NCI-H345 (cell line): Measurements from ENCODE around the gene CCDC116.
"Not testable (repeated sequence)": the region's sequence is repeated elsewhere in the genome, so short reads cannot be mapped to it uniquely, and the experiment has no call there.

Experiments used
- DNase-seq: peaks from one replicate; lab custom pipeline; 2025; lab: John Stamatoyannopoulos, UW

The CCDC116 gene

DNA sequence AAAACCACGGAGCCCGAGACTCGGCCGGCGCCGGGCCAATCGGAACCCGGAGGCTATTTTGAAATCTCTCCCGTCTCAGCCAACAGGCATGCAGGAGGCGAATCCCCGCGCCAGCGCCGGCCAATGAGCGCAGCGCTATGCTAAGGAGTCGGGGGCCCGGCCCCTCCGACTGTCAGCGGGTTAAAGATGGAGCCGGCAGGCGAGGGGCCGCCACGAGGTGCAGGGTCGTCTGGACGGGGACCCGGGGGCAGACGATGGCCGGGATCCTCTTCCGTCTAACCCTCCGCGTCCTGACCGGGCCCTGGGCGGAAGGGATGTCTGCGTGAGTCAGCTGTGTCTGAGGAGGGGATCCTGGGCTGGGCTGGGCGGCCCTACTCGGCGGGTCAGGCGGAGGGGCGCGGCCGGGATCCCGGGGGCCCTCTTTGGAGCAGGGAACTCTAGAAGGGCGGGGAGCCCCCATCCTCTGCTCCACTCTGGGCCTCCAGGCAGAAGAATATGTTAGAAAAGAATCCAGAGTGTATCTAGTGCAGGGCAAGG, 19.5 kb downstream of the CCDC116 start:
- DNase-seq = peak; percentile 90

DNA sequence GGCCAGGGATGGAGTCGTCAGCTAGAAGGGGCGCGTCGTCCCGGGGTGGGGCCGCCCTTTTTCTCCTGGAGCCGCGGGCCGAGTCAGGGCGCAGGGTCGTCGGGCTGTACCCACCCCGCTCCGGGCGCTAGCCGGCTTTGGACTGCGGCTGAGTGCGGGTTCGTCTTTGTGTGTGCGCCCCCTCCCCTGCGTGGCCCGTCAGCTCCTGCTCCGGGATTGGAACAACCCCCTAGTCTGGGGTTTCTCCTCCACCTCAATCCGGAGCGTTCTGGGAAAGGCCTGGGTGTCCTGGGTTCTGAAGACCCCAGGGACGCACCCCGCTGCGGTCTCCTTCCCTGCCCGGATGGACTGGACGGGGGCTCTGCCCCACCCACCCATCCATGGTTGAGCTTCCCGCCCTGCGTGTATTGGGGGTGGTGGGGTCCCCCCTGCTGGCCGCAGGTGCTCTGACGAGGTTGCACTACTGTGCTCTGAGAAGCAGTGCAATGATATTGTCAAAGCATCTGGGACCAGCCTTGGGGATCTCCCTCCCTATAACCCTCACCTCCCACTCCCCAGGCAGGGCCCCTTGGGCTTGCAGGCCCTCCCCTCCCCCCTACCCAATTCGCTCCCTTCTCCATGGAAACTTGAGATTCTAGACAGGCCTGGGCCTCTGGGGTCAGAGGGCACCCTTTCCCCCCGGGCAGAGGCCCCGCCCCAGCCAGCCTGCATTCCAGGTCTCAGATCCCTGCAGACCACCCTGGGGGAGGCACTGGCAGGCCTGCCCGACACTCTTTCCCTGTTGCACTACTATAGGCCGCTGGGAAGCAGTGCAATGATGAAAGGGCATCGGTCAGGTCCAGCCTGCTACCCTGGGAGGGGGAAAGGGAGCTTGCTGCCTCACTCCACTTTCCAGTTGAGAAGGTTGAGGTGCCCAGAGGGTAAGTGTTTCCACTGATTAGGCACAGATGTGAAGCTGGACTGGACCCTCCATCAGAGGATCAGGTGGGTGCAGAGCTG, 20.3 kb downstream of the CCDC116 start:
- no peak for DNase-seq

DNA sequence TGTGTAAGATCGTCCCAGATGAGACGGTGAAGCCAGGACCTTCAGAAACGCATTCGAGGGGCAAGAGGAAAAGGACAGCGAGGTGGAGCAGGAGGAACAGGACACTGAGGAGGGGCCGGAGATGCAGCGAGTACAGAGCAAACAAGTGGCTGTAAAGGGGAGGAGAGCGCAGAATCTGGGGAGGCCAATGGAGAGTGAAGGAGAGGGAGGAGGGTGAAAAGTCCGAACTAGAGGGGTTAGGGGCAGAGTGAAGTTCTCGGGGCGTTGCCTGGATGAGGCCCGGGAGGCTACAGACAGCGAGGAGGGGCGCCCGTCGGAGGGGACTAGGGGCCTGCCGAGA, 24.4 kb downstream of the CCDC116 start:
- DNase-seq = no peak

DNA sequence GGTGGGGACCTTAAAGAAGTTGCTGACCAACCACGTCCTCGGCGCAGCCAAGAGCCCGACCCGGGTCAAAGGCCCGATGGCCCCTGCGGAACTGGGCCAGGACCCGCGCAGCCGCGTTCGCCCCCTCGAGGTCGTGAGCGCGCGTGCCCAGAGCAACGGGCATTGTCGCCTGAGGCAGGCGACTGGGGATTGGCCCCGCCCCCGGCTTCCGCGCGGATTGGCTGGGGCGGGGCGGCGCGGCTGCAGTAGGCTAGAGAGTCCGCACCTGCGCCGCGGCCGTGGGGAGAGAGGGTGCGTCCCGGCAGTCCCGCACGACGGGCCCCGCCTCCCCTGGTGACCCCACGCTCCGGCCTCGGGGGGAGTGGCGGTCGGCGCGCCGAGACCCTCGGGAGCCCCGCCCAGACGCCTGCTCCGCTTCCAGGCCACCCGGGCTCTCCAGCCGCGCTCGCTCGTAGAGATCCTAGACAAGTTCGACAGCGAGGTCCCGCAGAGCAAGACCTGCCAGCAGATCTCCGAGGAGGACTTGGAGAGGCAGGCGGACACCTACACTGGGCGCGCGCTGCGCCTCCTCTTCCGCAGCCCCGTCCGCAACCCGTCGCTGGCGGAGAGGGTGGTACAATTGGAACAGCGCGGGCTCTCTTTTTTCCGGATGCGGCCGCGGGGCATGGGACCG, 24.9 kb downstream of the CCDC116 start:
- DNase-seq = peak; percentile 87

DNA sequence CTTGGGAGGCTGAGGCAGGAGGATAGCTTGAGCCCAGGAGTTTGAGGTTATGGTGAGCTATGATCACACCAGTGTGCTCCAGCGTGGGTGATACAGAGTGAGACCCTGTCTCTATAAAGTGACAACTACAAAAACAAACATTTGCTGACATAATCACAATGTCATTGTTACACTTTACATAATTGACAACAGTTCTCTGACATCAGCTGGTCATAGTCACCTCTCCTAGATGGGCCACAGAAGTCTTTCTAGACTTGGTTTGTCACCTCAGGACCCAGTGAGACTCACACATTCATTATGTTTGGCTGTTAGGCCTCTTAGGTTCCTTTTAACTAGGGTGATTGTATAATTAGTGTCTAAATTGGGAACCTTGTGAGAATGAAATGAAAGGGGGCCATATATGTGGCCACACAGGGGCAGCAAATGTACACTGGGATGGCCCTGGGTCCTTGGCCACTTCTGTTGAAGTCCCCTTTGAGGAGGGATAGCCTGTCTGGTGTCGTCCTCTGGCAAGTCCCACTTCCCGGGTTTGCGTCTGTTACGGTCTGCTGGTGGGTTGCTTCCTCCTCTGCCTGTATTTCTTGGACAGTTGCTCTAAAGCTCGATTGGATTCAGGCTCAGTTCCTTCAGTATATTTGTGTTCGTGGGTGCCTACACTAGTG, 27.4 kb downstream of the CCDC116 start:
- DNase-seq = no peak

DNA sequence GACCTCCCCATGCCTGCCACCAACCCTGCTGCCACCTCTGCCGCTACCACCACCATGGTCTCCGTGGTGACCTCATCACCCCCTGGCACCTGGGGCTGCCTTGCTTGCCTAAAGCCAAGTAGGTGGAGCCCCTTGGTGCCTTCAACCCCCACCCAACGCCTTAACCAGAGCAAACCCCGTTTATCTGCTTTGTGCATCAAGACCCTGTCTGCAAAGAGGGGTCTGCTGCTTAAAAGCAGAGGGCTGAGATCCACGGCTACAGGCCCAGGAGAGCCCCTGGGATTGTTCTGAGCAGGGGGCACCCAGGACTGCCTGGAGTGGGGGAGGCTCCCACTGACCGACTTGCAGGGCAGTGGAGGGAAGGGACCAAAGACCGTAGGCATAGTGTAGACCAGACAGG, 28.3 kb downstream of the CCDC116 start:
- no peak for DNase-seq

DNA sequence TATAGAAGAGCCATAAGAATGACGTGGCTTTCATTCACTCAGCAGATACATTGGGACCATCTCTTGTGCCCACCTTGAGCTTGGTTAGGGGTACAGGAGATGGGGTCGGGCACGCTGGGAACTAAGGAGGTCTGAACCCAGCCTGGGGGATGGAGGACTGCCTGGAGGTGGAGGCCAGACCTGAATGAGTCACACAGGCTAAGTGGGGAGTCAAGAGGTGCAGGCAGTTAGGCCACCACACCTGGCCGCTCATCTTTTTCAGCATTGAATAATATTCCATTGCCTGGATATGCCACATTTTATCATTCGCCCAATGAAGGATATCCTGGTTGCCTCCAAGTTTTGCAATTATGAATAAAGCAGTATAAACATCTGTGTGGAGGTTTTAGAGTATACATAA, 29.4 kb downstream of the CCDC116 start:
- DNase-seq = no peak

DNA sequence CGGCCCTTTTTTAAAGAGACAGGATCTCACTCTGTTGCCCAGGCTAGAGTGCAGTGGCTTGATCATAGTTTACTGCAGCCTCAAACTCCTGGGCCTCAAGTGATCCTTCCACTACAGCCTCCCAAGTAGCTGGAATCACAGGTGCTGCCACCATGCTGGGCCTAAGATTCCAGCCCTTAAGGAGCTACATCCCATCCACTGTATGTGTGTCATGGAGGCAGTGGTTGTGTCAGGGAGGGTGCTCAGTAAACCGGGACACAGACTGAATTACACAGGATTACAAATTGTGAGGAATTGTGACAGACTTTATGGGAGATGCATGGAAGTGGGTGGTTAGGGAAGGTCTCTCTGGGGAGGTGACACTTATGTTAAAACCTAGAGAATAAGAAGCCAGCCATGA, 31.2 kb downstream of the CCDC116 start:
- DNase-seq = no peak

DNA sequence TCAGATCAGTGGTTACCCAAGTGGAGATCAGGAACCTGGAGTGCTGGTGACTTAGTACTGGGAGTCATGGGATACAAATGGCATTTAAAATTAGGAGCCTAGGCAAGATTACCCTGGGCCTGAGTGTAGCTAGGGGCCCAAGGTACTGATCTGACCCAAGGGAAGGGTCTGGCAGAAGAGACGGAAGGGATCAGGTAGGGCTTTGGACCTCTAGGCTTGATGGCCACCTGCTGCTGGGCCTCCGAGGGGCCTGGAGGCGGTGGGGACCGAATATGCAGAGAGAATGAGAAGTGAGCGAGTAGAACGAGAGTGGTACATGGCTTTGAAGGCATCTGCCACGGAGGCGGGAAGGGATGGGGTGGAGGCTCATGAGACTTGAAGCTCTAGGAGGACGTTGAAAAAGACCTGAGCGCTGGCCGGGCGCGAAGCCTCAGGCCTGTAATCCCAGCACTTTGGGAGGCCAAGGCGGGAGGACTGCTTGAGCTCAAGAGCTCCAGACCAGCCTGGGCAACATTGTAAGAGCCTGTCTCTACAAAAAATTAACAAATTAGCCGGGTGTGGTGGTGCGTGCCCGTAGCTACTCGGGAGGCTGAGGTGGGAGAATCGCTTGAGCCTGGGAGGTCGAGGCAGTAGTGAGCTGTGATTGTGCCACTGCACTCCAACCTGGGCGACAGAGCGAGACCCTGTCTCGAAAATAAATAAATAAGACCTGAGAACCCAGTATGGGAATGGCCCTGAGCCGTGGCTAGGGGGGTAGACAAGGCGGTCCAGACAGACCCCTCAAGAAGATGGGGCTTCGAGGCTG, 32.7 kb downstream of the CCDC116 start:
- DNase-seq = no peak

DNA sequence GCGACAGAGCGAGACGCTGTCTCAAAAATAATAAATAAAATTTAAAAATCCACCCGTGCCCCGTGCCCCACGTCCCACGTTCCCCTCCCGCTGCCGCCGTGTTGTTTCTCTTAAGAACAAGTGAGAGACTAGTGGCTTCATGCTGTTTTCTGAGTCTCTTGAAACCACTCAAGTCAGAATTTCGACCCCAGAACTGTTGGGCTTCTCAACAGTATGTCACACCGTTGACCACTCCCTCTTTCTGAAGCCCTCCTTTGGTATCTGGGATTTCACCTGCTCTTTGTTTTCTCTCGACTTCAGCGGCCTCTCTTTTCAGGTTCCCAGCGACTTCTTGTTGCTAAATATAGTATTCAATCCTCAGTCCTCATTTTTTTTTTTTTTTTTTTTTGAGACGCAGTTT, 34.2 kb downstream of the CCDC116 start:
- no peak for DNase-seq

DNA sequence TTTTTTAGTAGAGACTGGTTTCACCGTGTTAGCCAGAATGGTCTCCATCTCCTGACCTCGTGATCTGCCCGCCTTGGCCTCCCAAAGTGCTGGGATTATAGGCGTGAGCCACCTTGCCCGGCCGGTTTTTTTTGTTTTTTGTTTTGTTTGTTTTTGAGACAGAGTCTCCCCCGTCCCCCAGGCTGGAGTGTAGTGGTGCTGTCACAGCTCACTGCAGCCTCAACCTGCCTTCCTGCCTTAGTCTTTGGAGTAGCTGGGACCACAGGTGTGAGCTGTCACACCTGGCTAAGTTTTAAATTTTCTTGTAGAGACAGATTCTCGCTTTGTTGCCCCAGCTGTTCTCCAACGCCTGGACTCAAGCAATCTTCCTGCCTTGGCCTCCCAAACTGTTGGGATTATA, 36.5 kb downstream of the CCDC116 start:
- peak; percentile 24 for DNase-seq

DNA sequence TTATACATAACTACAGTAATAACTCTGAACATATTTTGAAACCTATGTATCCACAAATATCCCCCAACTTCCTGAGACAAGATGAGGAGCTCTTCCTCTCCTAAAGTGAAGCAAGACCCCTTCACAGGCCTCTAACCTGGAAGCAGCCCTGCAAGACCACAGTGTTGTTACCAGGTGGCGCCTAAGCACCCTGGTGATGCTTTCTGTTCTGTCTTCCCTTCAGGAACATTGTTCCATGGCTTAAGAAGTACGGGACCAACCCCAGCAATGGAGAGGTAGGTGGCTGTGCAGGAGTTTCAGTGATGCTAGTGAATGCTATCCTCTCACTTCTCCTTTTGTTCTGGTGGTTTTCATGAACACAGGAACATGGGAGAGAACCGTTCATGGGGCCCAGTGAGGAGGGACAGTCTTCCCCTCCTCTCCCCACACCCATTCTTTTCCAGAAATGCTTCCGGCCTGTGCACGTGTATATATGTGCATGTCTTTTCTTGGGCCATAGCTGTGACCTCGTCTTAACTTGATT, 39.6 kb downstream of the CCDC116 start:
- no peak for DNase-seq

DNA sequence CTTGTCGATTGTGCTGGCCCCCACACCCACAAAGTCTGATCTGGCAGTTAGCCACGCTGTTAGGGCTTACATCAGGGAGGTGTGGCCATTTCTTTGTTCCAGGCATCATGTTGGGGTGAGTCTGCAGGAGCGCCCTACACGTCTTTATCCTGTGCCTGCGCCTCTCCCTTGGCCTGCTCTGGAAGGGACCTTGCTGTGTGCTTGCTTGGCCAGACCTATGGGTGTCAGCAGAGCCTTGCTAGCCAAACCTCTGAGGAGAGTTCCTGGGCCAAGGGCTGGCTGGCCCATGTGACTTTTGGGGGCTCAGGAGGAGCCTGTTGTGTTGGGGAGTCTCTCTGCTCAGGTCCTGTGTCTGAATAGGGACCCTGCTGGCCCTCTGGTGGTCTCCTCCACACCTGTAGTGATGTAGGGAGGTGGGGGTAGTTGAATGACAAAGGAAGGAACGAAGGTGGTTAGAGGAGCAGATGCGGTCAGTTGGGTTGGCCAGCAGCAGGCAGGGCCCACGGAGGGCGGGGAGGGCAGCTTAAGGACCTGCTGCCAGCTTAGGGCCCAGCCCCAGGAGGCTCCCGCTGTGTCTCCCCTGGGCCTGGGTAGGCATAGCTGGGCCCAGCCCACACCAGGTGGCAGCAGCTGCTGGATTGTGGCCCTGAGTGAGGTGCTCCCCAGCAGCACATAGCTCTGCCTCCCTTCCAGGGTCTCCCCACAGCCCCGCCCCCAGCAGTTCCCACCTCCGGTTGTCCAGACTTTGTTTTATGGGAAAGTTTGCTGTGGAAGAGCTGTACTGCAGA, 41.2 kb downstream of the CCDC116 start:
- no peak for DNase-seq

DNA sequence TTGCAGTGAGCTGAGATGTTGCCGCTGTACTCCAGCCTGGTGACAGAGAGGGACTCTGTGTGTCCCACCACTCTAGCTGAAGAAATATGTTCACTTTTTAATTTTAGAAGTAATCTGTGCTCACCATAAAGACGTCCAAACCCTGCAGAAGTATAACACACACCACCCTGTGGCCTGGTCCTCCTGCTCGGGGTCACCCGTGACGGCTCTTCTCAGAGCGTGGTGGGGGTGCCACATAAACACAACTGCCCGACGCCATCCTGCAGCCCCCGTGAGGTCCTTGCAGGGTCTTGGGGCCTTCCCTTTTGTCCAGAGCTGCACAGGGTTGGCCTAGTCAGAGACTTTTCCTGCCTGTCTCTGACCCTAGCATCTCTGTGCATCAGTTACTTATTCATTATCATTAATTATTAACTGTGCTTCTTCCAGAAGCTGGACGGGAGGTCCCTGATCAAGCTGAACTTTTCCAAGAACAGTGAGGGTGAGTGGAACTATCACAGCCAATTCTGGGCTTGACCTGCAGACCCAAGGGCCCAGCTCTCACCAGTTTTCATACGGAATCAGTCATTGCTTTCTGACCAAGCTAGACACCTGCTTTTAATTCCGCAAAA, 42.2 kb downstream of the CCDC116 start:
- DNase-seq = no peak

DNA sequence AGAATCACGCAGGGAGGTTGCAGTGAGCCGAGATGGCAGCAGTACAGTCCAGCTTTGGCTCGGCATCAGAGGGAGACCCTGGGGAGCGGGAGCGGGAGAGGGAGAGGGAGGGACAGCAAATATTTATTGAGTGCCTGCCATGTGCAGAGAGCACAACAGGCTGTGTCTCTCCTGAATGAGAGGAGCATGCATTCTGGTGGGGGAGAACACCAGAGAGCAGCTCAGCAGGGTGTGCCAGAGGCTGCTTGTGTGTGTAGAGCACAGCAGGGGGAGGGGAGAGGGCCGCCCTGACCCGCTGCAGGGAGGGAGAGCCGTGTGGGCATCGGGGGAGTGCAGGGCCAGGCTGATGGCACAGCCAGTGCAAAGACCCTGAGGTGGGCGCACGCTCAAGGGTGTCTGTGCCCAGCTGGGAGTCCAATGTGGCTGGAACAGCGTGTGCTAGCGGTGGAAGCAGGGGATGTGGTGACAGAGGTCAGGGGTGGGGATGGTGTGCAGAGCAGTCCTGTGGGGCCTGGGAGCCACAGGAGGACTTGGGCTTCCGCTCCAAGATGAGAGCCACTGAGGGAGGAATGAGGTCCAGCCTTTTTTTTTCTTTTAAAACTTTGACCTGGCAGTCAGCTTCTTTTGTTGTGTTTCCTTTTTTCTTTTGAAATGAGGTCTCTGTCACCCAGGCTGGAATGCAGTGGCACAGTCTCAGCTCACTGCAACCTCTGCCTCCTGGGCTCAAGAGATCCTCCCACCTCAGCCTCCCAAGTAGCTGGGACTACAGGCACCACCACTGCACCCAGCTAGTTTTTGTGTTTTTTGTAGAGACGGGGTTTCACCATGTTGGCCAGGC, 45.3 kb downstream of the CCDC116 start:
- peak; percentile 93 for DNase-seq

DNA sequence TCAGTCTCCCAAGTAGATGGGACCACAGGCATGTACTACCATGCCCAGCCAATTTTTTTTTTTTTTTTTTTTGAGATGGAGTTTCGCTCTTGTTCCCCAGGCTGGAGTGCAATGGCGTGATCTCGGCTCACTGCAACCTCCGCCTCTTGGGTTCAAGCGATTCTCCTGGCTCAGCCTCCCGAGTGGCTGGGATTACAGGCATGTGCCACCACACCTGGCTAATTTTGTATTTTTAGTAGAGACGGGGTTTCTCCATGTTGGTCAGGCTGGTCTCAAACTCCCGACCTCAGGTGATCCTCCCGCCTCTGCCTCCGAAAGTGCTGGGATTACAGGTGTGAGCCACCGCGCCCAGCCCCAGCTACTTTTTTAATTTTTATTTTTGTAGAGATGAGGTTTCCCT, 46.3 kb downstream of the CCDC116 start:
- not testable (repeated sequence) for DNase-seq

DNA sequence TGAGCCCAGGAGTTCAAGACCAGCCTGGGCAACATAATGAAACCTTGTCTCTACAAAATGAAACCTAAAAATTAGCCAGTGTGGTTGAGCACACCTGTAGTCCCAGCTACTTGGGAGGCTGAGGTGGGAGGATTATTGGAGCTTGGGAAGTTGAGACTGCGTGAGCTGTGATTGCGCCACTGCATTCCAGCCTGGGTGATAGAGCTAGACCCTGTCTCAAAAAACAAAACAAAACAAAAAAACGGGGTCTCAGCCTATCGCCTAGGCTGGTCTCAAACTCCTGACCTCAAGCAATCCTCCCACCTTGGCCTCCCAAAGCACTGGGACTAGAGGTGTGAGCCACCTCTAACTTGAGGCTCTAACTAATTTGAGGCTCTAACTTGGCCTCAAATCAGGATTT, 46.8 kb downstream of the CCDC116 start:
- no peak for DNase-seq

DNA sequence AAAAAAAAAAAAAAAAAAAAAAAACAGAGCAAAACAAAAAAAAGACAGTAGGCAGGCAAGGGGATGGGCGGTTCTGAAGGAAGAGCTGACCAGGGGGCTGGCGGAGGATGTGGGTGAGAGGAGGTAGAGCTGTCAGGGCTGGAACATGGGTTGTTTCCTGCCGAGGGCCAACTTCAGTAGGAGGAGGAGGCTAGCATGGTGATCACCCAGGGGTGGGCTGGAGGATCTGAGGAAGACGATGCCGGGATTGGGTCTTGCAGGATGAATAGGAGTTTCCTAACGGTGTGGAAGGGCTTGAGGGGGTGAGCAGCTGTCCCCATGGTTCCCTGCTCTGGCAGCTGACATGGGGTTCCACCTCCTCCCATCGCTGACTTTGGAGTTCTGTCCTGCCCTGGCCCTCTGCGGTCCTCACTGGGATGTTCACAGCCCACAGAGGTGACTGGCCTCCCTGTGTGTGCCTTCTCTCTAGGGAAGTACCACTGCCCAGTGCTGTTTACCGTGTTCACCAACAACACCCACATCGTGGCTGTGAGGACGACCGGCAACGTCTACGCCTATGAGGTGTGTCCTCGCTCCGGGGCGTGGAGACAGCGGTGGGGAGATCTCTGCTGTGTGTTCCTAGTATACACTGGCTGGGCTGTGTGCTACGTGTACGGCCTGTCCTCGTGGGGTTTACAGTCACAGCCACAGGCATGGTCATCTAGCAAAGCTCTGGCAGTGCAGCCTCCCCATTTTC, 48.4 kb downstream of the CCDC116 start:
- DNase-seq = no peak
